Inflammatory macrophage treated with lipopolysaccharide for 1 hour (primary cell): Measurements from ENCODE around the gene RFK.
A peak's percentile ranks its signal among the peaks of the same experiment; 100 is the strongest.

Experiments used
- DNase-seq, 2 donors: peaks; one replicate each; pipeline ENCODE4 v3.0.0-alpha.2; 2020 to 2022

RFK gene

DNA sequence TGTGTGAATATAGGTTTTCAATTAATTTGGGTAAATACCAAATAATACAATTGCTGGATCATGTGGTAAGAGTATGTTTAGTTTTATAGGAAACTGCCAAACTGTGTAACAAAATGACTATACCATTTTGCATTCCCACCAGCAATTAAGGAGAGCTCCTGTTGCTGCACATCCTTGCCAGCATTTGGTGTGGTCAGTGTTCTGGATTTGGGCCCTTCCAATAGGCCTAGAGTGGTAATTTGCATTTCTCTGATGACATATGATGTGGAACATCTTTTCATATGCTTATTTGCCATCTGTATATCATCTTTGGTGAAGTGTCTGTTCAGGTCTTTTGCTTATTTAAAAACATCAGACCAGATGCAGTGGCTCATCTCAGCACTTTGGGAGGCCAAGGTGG is 11.6 kb upstream of the RFK start:
- DNase-seq: no peak

GRCh38 chr9:76405340-76405739 is 11.1 kb upstream of the RFK start:
- no peak for DNase-seq

DNA sequence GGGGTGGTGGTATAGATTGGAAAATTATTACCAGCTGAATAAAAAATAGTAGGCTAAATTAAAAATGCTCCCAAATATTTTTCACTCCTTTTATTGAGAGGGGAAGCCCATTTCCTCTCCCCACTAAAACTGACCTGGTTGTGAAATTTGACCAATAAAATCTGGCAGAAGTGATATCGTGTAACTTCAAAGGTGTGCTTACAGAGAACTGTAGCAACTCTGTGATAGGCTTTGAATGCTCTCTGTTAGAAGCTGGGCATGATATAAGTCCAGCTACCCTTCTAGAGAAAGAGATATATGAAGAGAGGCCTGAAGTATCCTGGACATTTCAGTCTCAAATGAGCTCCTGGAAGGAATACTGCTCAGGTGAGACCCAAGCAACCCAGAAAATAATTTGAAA is 10.2 kb upstream of the RFK start:
- DNase-seq: no peak

DNA sequence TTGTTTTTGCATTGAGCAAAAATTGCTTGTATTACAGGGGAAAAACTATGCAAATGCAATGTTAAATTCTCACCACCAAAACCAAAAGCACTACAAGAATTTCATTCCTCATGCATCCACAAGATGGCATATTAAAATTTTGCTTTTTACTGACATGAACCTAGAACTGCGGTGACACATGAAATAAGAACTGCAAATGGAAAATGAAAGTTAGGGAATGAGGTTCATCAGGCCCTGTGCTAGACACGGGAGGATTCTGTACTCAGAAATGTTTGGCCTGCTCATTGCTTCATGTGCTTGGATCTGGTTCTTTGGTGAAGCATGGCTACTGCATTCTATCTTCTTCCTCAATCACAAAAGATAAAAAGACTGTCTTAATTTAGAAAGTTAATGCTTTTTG is 9.1 kb upstream of the RFK start:
- DNase-seq: peak; percentile 74 to 82

DNA sequence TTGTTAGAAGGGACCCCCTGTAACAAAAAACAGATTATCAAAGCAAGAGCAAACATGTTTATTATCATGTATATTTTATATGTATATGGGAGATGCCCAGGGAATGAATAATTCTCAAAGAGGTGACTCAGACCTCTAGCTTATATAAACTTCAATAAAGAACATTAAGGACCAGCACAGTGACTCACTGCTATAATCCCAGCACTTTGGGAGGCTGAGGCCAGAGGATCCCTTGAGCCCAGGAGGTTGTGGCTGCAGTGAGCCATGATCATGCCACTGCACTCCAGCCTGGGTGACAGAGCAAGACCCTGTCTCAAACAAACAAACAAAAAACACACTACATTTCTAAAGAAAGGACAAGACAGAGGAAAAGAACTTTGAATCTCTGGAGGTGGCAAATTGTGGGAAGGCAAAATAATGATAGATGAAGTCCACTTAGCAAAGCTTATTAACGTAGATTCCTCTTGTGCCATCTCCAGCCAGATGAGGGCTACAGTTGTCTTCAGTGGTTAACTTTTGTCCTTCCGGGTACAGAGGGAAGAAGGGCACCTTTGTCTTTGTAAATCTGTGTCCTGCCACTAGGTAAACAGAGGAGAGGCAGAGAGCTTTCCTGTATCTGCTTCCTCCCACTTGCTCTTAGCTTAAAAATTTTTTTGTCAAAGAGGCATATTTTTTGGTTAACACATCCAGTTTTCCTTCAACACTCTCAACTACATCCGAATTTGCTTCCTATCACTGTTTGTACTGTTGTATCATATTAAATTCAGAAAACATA is 7.5 kb upstream of the RFK start:
- DNase-seq: no peak

DNA sequence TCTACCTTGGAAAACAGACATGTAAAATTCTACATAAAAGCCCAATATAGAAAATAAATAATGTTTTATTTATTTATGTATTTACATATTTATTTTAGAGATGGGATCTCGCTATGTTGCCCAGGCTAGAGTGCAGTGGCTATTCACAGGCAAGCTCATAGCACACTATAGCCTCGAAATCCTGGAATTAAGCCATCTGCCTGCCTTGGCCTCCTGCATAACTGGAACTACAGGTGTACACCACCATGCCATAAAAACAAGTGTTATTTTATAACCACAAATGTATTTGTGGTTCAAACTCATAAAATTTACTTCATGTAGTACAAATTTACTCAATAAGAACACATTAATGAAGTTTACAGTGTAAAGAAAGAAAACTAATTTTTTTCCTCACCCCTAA is 7.0 kb upstream of the RFK start:
- DNase-seq: no peak

DNA sequence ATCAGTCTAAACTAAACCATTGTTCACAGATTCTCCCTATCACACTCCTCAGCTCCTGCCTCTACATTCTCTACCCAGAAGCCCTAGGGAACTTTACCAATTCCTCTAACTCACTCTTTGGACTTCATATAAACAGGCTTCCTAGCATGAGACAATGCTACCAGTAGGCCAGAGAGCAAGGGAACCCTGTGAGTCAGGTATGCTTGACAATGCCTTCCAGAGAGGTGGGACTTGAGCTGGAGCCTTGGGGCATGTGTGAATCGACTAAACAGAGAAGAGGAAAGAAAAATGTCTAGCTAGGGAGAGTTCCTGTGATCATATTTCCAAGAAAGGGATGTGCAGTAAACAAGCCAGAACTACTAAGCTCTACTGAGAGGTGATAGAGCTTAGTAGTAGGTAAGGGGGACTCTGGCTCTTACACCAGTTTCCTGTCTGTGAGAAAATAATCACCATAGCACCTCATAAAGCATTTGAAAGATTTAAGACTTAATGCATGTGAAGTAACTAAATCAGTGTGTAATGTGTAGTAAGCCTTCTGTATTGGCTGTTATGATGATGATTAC is 6.4 kb upstream of the RFK start:
- DNase-seq: no peak

DNA sequence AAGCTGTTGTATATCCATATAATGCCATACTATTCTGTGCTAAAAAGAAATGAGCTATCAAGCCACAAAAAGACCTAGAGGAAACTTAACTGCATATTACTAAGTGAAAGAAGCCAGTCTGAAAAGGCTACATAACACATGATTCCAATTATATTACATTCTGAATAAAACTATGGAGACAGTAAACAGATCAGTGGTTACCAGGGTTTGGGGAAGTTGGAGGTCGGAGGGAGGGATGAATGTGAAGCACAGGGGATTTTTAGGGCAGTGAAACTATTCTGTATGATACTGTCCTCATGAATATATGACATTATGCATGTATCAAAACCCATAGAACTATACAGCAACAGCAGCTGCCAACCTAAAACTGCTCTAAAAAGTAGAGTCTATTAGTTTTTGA is 5.6 kb upstream of the RFK start:
- no peak for DNase-seq

- DNase-seq: no peak
Observed at GRCh38 chr9:76396597-76396996, 2.4 kb upstream of the RFK start.

DNA sequence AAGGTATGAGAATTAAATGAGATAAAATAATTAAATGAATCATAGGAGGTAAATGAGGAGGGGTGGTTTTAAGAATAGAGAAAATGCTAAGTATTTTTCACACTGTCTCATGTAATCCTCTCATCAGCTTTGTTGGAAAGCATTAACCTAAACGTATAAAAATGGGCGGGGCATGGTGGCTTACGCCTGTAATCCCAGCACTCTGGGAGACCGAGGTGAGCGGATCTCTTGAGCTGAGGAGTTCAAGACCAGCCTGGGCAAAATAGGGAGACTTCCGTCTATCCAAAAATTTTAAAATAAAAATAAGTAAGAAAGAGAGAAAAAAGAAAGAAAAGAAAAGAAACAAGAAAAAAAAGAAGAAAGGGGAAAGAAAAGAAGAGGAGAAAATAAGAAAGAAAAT is 1.9 kb upstream of the RFK start:
- no peak for DNase-seq

DNA sequence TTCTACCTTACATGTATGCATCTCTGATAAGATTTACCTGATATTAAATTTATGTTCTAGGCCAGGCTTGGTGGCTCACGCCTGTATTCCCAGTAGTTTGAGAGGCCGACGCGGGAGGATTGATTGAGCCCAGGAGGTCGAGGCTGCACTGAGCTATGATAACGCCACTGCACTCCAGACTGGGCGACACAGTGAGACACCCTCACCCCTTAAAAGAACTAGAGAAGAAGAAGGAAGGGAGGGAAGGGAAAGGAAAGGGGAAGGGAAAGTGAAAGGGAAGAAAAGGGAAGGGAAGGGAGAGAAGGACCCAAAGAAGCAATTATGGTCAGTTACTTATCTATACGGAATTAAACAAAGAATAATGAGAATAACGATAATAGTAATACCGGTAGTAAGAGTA is 1.2 kb upstream of the RFK start:
- DNase-seq: peak; percentile 35 to 48

GRCh38 chr9:76394960-76395252 is 680 bp upstream of the RFK start:
- peak; percentile 77 to 83 for DNase-seq

GRCh38 chr9:76390656-76391055 is 3.6 kb downstream of the RFK start:
- no peak for DNase-seq

DNA sequence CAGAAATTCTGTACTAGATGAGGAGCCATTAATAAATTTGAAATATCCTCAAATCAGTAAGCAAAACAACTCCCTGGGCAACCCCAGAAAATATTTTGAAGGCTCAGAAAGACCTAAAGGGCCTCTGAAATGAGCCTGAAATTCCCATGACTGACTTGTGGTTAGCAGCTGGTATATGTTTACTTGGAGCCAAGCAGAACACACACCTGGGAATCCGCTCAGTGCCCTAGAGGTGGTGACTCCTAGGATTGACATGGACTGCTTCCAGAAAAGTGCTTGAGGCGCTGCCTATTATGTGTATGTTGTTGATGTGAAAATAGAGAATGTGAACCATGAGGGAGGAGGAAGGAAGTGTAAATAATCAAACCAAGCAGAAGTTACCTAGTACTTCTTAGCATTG is 14.7 kb downstream of the RFK start:
- DNase-seq: no peak

DNA sequence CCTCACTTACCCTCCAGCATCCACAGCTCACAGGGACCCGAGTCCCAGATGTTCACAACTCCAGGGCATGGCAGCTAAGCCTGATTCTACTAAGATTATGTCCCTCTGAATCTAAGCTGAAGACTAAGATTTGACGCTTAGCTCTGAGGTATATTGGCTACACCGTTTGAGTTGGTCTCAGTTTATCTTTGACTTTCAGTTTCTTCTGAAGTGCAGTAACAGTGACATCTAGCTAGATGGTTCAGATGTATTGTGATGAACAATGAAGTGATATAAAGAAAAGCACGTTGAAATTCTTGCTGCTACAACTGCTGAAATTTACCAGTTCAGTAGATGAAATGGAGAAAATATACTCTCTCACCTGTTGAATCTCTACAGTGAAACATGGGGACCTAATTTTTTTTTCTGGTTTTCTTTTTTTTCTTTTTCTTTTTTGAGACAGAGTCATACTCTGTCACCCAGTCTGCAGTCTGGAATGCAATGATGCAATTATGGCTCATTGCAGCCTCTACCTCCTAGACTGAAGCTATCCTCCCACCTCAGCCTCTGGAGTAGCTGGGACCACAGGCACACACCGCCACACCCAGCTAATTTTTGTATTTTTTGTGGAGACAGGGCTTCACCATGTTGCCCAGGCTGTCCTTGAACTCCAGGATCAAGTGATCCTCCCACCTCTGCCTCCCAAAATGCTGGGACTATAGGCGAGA is 15.7 kb downstream of the RFK start:
- DNase-seq: no peak

- DNase-seq: no peak
Observed at GRCh38 chr9:76377791-76378190, 16.4 kb downstream of the RFK start.

DNA sequence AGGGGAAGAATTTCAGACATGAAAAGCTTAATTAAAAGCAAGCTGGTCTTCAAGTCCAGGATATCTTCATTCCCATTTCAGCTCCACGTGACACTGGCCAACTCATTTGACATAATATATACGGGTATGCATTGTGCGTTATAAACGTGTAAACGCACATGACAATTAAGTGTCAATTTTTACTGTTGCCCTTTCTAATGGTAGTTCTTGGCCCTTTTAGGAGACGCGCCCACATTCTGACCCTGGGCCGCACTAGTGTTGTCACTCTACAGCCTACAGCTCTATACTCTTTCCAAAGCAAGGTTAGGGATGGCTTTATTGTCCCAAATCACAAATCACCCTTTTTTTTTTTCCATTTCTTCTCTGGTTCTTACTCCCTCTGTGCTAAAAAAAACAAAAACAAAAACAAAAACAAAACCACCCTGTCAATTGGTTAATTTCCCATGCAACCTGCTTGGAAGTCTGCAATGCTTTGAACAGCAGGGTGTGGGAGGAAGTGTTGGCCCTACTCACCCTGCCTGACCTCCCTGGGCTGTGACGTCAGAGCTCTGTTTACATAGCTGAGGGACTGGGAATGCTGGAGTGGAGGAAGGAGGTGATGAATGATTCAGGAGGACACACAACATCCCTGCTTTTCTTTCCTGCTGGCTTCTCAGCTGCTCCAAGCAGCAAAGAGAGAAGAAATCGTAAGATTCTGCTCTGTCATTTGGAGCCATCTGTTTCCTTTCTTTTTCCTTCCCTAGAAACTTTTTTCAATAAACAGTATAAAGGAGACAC is 19.3 kb downstream of the RFK start:
- peak; percentile 25 to 38 for DNase-seq

GRCh38 chr9:76373784-76374474 is 20.3 kb downstream of the RFK start:
- no peak for DNase-seq

DNA sequence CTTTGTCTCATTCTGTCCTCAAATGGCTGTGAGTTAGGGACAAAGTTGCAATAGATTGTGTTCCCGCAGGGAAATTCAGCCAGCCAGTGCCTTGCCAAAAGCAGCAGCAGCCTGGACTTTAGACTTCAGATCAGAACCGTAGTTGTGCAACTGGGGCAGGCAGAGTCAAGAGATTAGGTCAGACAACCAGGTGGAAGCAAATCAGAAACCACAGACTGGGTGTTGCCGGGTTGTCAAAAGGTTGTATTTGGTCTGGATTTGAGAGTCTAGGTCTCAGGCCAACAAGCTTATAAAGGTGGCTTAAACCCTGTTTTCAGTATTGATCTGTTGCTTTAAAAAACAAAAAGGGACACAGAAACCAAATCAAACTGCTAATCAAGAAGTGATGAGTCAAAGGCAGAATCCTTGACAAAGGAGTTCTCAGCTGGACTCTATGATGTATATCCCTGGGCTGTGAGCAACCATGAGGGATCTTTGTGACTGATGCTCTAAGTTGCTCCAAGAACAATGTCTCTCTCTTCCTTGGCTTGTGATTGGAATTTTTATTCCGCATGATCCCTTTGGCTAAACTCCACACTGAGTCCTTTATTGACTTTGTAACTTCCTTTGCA is 20.9 kb downstream of the RFK start:
- DNase-seq: no peak

DNA sequence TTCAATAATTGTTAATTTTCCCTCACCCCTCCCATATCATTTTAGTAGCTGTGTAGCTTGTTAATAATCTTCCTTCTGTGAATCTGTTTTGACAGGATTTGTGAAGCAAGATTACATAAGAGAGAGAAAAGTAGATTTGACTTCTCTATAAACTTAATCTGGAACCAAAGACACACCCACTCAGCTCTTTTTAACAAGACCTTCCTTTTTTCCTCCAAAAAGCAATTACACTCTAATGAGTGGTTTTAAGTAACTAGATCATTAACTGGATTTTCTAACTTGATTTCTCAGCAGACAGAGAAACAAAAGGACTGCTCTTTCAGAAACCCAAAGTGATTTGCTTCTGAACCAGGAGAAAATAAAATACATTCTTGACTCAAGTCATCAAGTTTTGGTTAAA is 21.9 kb downstream of the RFK start:
- peak in 1 of 2 donors; percentile 27 for DNase-seq

- no peak for DNase-seq
Observed at GRCh38 chr9:76371901-76372300, 22.3 kb downstream of the RFK start.

- no peak for DNase-seq
Observed at GRCh38 chr9:76370396-76371023, 23.7 kb downstream of the RFK start.
